DOHH2 (cell line): ENCODE data around the gene PARP3.

Source experiments
- H3F3A ChIP-seq: fragments of 200-600 bp; sonication (generic), shearing (Covaris generic); 2 replicates; pipeline ENCODE4 v1.6.0; 2016; ENCODE audit warnings: antibody characterized with exemption, mild to moderate bottlenecking; ENCODE audit not compliant: control insufficient read depth, insufficient read depth
- H3K27ac ChIP-seq: fragments of 200-600 bp; sonication (generic); 2 replicates; pipeline ENCODE4 v1.5.1; 2014; ENCODE audit warnings: low read depth, mild to moderate bottlenecking, low read length, moderate library complexity
- H3K27me3 ChIP-seq: fragments of 200-600 bp; sonication (generic); 2 replicates; pipeline ENCODE4 v1.6.1; 2014; ENCODE audit warnings: mild to moderate bottlenecking, low read length, mixed read lengths; ENCODE audit not compliant: control insufficient read depth
- H3K36me3 ChIP-seq: fragments of 200-600 bp; sonication (generic); 2 replicates; pipeline ENCODE4 v1.6.1; 2014; ENCODE audit warnings: mild to moderate bottlenecking, low read length, moderate library complexity, mixed read lengths; ENCODE audit not compliant: control insufficient read depth
- H3K4me1 ChIP-seq: fragments of 200-600 bp; sonication (generic); 2 replicates; pipeline ENCODE4 v1.6.1; 2014; ENCODE audit warnings: mild to moderate bottlenecking, low read length, mixed read lengths; ENCODE audit not compliant: control insufficient read depth
- H3K4me2 ChIP-seq: fragments of 200-600 bp; sonication (generic); 2 replicates; pipeline ENCODE4 v1.6.0; 2014; ENCODE audit warnings: mild to moderate bottlenecking, low read length, moderate library complexity
- H3K4me3 ChIP-seq: fragments of 200-600 bp; sonication (generic); 2 replicates; pipeline ENCODE4 v1.5.1; 2014; ENCODE audit warnings: mild to moderate bottlenecking, low read length, mixed read lengths
- H3K79me2 ChIP-seq: fragments of 200-600 bp; sonication (generic); 2 replicates; pipeline ENCODE4 v1.6.1; 2014; ENCODE audit warnings: mild to moderate bottlenecking, low read length, mixed read lengths; ENCODE audit not compliant: control insufficient read depth
- H3K9me2 ChIP-seq: fragments of 200-600 bp; sonication (generic); replicated peaks from 2 replicates; pipeline ENCODE4 v1.6.1; 2014; ENCODE audit warnings: mild to moderate bottlenecking, low read length, mixed read lengths; ENCODE audit not compliant: control insufficient read depth
- H3K9me3 ChIP-seq: fragments of 200-600 bp; sonication (generic); 2 replicates; pipeline ENCODE4 v1.6.1; 2014; ENCODE audit warnings: antibody characterized with exemption, low read length, mixed read lengths; ENCODE audit not compliant: control insufficient read depth, insufficient read depth
- H4K20me1 ChIP-seq: fragments of 200-600 bp; sonication (generic); 2 replicates; pipeline ENCODE4 v1.6.0; 2014; ENCODE audit warnings: low read depth, mild to moderate bottlenecking, antibody characterized with exemption, low read length, moderate library complexity; ENCODE audit not compliant: control insufficient read depth, insufficient read depth
- CTCF ChIP-seq: fragments of 200-600 bp; sonication (generic); IDR thresholded peaks from one replicate; pipeline ENCODE4 v1.5.1; 2014; ENCODE audit warnings: antibody characterized with exemption, mild to moderate bottlenecking, low read depth, low read length; ENCODE audit not compliant: poor library complexity, severe bottlenecking
- EZH2phosphoT487 ChIP-seq: fragments of 200-600 bp; sonication (generic); IDR thresholded peaks from 2 replicates; pipeline ENCODE4 v1.6.1; 2017; ENCODE audit warnings: borderline replicate concordance, mild to moderate bottlenecking, antibody characterized with exemption, low read length, moderate library complexity, mixed read lengths

PARP3 gene

GRCh38 chr3:51982352-51982837, 40.2 kb downstream of the PARP3 start:
- Histone ChIP-seq H3K9me2 (no peaks in the 10 kb centered on the region), H3K4me3 (peak overlapping the region; percentile 90), H3K4me1 (peaks cover 30% of the 10 kb centered on the region), H3K9me3 (no peaks in the 10 kb centered on the region), H3K27me3 (no peaks in the 10 kb centered on the region), H3K4me2 (peak overlapping the region; percentile 99), H3K79me2 (peaks cover 23% of the 10 kb centered on the region), H4K20me1 (no peaks in the 10 kb centered on the region), H3K27ac (peak overlapping the region; percentile 60), H3K36me3 (peaks cover 6% of the 10 kb centered on the region; the same call in 1 of the 2 replicates), H3F3A (peaks cover 14% of the 10 kb centered on the region)
- no peak for TF ChIP-seq EZH2phosphoT487
- peak; percentile 85 for TF ChIP-seq CTCF

GRCh38 chr3:51982838-51983577, 40.8 kb downstream of the PARP3 start, which contains the start of gene ACY1:
Gene ACY1, plus strand, starts transcription at chr3:51983535. Its CDS starts 530 bp downstream, at chr3:51984065.
- TF ChIP-seq CTCF (no peak), EZH2phosphoT487 (no peak)
- peak within 1 kb of the TSS; percentile 99 for H3K4me2 ChIP-seq
- peak within 1 kb of the TSS; percentile 90 for H3K4me3 ChIP-seq
- peaks cover 6% of the 10 kb centered on the region; the same call in 1 of the 2 replicates for H3K36me3 ChIP-seq
- peak within 1 kb of the TSS; percentile 60 for H3K27ac ChIP-seq
- H3K27me3 ChIP-seq = no peaks in the 10 kb centered on the region
- peaks cover 23% of the 10 kb centered on the region for H3K79me2 ChIP-seq
- peaks cover 14% of the 10 kb centered on the region for H3F3A ChIP-seq
- no peaks in the 10 kb centered on the region for H3K9me2 ChIP-seq
- H3K4me1 ChIP-seq = peaks cover 30% of the 10 kb centered on the region
- no peaks in the 10 kb centered on the region for H3K9me3 ChIP-seq
- H4K20me1 ChIP-seq = no peaks in the 10 kb centered on the region

DNA sequence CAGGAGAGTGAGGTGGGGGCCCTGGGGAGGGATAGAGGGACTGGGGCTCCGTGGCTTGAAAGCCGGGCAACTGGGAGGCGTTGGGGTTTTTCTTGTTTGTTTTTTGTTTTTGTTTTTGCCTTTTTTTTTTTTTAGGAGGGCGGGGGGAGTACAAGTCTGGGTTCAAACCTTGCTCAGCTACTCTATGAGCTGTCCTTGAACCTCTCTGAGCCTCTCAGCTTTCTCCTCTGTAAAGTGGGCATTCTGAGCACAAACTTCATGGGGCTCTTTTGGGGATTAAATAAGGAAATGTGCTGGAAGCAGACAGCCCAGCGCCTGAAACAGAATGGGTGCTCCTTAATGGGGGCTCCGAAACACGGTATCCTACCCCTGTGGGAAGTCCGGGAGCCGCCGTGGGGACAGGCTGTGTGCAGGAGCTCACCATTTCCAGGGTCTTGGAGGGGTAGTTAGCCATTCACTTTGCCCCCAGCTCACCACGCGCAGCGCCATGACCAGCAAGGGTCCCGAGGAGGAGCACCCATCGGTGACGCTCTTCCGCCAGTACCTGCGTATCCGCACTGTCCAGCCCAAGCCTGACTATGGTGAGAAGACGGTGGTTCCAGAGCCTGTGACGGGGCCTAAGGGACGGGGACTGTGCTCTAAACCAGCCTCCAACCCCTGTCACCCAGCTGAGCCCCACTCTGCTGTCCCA, 41.6 kb downstream of the PARP3 start:
- TF ChIP-seq EZH2phosphoT487 = no peak
- TF ChIP-seq CTCF = no peak
- Histone ChIP-seq H3K36me3 (peaks cover 6% of the 10 kb centered on the region; the same call in 1 of the 2 replicates), H3K9me2 (no peaks in the 10 kb centered on the region), H3K27me3 (no peaks in the 10 kb centered on the region), H3K4me1 (peaks cover 30% of the 10 kb centered on the region), H3K4me2 (peak overlapping the region; percentile 99), H3F3A (peaks cover 16% of the 10 kb centered on the region), H3K9me3 (no peaks in the 10 kb centered on the region), H3K27ac (peak overlapping the region; percentile 60), H3K4me3 (peak overlapping the region; percentile 90), H4K20me1 (no peaks in the 10 kb centered on the region), H3K79me2 (peaks cover 23% of the 10 kb centered on the region)
